ENCODE measurements around the gene APBB2.

APBB2 gene

GRCh38 chr4:40960941-40961340, 253.4 kb downstream of the APBB2 start:
- no peak for DNase-seq

DNA sequence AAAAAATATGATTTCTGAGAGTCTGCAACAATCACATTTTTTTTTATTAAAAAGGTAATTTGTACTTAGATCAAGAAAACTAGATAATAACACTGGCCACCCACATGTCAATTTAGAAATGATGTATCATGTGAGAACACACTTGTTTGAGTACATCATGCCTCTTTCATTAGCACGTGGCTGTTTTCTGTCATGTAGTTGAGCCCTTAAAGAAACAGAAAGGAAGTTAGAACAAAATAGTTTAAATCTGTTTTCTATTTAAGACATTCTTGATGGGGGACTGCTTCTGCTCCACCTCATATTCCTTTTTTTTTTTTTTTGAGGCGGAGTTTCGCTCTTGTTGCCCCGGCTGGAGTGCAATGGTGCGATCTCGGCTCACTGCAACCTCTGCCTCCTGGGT, 257.1 kb downstream of the APBB2 start:
- DNase-seq, result no peak

DNA sequence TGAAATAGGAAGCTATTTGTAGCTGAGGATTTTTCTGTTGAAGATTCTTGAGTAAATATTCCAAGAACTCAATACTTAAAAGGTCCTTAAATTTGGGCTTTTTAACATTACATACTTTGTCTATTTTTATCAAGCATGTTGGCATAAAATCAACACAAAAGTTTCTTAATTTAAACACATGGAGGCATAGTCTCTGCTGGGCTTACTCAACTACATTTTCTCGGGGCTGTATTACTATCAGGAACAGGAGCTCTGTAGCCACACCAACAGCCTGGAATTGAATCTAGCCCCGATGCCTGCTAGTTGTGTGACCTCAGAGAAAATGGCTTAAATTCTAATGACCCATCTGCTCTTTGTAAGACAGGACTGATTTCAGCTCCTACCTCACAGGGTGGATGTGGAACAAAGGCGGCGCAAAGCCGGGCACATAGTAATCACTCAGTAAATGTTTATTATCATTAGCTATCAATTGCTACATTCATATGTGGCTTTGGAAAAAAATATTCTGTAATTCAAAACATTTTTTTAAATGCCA, 257.6 kb downstream of the APBB2 start:
- no peak for DNase-seq

DNA sequence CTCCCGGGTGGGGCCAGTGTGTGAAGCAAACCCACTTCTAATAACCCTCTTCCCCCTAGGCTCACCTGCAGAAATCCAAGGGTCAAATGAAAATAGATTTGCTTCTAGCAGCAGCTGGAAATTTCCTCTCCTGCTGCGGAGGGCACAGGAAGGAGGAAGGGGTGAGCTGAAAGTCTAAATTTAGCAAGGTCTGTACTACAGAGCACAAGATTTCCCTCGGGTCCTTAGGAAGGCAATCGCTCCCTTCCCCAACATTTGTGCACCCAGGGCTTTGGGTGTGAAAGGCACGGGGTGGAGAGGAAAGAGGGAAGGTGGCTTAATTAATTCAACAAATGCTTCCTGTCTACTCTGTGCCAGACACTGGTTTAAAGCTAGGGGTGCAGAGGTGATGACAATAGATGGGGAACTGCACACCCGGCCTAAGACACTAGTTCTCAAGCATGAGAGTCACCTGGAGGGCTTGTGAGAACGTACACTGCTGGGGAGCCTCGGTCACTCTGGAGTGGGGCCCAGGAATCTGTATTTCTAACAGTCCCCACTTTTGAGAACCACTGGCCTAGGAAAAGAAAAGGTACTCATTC, 260.2 kb downstream of the APBB2 start:
- no peak for DNase-seq

DNA sequence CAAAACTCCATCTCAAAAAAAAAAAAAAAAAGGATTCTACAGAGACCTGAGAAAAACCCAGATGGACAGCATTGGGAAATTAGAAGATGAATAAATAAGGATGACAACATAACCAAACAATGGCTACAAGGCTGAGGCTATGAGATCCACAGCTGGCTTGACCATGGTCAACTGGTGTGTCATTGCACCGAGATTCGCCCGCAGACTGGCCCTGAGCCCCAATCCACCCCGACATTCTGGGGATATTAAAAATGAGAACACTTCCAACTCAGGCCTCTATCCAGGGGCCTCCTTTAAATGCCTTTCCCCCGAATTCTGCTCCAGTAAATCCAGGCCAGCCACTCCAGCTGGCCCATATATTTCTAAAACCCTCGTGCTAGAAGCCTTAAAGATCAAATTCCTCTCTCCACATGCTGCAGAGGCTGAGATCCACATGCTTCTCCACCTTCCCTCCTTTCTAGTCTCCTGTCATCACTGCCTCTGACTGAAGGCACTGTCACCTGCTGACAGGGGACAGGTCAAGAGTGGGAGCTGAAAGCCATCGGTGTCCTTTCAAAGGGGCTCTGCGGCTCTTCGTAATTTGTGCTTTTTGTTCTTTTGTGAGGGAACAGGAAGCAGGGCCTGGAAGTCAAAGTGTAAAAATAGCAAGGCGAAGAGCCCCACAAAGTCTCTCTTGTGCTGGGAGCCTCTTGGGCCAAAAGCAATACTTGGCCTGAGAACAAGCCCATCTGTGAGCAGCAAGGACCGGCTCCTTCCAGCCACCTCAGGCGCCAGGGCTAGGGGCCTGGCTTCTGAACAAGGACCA, 260.9 kb downstream of the APBB2 start:
- DNase-seq, result no peak

GRCh38 chr4:40952672-40953071, 261.7 kb downstream of the APBB2 start:
- no peak for DNase-seq

DNA sequence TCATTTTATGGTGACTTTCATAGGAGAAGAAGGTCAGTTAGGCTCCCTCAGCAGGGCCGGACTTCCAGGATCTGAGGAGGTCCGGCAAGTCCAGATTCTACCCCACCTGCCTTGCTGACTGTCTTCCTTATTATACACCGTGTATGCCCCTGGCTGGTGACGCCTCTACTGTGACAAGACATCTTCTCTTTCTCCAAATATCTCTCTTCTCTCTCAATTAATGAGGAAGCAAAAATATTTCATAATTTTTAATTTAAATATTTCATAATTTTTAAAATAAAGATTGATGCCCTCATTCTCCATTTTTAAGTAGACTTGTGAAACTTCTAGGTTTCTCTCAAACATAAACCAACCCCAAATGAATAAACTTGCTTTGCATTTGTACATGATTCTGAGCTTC, 262.1 kb downstream of the APBB2 start:
- no peak for DNase-seq

GRCh38 chr4:40951026-40951425, 263.3 kb downstream of the APBB2 start:
- DNase-seq, result no peak

GRCh38 chr4:40949358-40950100, 264.8 kb downstream of the APBB2 start:
- DNase-seq, result no peak

DNA sequence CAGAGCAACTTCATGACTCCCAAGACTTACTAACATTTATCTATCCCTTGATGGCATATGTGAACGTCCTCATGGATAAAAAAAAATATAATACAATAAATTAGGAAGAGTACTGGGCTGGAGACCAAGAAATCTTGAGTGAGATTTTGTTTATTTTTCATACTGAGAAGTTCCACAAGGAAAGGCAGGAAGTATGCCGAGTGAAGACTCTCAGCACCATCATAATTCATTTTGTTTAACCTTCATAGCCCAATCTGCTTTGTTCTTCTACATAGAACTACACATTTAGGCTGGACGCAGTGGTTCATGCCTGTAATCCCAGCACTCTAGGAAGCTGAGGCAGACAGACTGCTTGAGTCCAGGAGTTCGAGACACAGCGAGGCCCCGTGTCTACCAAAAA, 266.3 kb downstream of the APBB2 start:
- DNase-seq, result no peak

GRCh38 chr4:40946652-40947051, 267.7 kb downstream of the APBB2 start:
- DNase-seq, result no peak

- DNase-seq, result no peak
Measured at GRCh38 chr4:40940756-40941155, 273.6 kb downstream of the APBB2 start.

- DNase-seq, result no peak
Measured at GRCh38 chr4:40940317-40940741, 274.0 kb downstream of the APBB2 start.

GRCh38 chr4:40939856-40940255, 274.5 kb downstream of the APBB2 start:
- DNase-seq, result no peak

DNA sequence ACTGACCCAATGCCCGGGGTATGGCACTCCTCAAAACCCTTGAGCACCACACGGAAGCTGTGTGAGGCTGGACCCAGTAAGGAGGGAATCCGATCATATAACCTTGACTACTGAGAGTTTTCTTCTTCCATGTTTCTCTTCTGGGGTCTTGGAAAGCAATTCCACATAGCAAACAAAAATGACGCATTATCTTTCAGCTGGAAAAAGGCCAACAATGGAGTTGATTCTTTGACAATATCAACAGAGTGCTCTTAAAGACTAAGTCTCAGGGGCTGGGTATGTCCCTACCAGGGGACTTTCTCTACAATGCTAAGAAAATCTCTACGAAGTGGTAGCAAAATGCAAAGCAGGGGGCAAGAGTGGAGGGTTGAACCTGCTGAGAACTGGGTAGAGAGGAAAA, 276.0 kb downstream of the APBB2 start:
- no peak for DNase-seq

- no peak for DNase-seq
Measured at GRCh38 chr4:40937140-40937725, 277.1 kb downstream of the APBB2 start.

- DNase-seq, result no peak
Measured at GRCh38 chr4:40934676-40935075, 279.7 kb downstream of the APBB2 start.

DNA sequence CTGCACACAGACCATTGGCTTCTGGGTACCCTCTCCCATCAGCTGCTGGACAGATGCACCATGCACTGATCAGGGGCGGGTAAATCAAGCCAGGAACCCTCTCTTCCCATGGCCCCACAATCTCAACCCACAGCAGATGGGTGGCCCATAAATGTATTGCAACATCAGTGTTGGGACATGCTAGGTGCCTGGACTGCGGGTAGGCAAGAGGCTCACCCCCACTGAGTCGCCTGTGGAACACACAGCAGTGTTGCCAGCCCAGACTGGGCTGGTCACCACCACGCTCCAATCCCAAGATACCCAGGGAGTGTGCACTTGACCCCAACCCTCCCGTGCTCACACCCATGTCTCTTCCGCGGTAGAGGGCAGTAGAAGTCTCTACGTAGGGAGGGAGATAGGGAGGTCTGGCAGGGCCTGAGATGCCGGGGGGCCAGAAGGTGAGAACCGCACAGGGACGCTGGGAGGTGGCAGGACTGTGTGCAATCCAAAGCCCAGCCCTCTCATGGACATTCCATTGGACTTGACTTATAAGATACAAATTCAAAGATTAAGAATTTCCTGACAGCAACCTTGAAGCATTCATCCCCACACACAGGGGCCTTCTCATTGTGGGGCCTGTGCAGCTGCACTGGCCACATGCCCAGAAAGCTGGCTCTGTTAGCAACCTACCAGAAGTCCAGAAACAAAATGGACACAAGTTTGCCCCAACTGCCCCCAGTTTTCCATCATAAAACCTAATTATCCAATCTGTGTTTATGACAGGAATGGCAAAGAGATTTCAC, 280.9 kb downstream of the APBB2 start:
- no peak for DNase-seq

GRCh38 chr4:40931841-40932240, 282.5 kb downstream of the APBB2 start:
- no peak for DNase-seq

DNA sequence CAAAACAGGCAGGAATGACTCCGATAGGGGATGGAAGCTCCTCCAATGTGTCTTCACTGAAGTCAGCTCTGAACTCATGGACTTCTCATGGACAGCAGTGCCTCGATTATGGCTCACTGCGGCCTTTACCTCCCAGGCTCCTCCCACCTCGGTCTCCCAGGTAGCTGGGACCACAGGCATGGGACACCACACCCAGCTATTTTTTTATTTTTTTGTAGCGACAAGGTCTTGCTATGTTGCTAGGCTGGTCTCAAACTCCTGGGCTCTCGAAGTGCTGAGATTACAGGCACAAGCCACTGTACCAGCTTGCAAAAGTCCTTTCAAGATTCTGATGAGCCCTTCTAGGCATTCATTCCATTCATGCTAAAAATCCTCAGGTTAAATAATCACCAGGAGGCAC, 283.1 kb downstream of the APBB2 start:
- DNase-seq, result no peak

- no peak for DNase-seq
Measured at GRCh38 chr4:40927074-40927473, 287.3 kb downstream of the APBB2 start.

- DNase-seq, result no peak
Measured at GRCh38 chr4:40924793-40925117, 289.6 kb downstream of the APBB2 start.
